K562 (cell line): ENCODE measurements around the gene ALDOB. TPM values are rescaled to one million over a fixed set of nuclear protein-coding genes. Genes with fewer than 3 reads are reported as not detected.

Experiments used
- ATAC-seq: fragments of 200-7000 bp; cut with Tn5 transposase; 3 replicates; pipeline ENCODE4 v1.9.1; 2020; ENCODE audit warnings: moderate library complexity
- BruUV-seq: library from RNA; stranded (reverse); fragments of 400-500 nt; replicated peaks from 2 replicates; lab custom pipeline; 2021; lab: Mats Ljungman, UMichigan
- CTCF ChIA-PET: fragments of 300-600 bp; formaldehyde crosslinking; extraction: SDS; loops from one replicate; lab custom pipeline; 2021; ENCODE audit warnings: low intra/inter-chr PET ratio; lab: Yijun Ruan, JAX
- POLR2A ChIA-PET: fragments of 300-600, 350-650 bp; sonication (Branson Sonifier 250); formaldehyde crosslinking; extraction: SDS; loops from one replicate; lab custom pipeline; 2021; ENCODE audit warnings: antibody characterized with exemption, inconsistent platforms; lab: Yijun Ruan, JAX
- DNase-seq, 4 experiments: peaks; one replicate each; pipeline versions ENCODE4 v3.0.0 to v3.0.0-alpha.2; 2011 to 2018; ENCODE audit warnings: low spot score in 3 of 4, mixed read lengths in 3 of 4; ENCODE audit errors: extremely low read depth in 1 of 4
- FAIRE-seq: peaks from 2 replicates; lab custom pipeline; 2011; peaks lifted over from hg19 to GRCh38; lab: Jason Lieb, UNC
- H2AFZ ChIP-seq: 2 replicates; pipeline ENCODE4 v1.6.0; 2011; ENCODE audit warnings: low read depth, low read length, control low read depth, inconsistent platforms
- H3K27ac ChIP-seq: fragments of 200-600 bp; 3 replicates; pipeline ENCODE4 v1.8.0; 2011; ENCODE audit warnings: low read depth, mild to moderate bottlenecking, control low read depth, inconsistent platforms, low read length, moderate library complexity, mixed read lengths; ENCODE audit errors: extremely low read depth
- H3K27me3 ChIP-seq, 2 experiments: fragments of 300-600 bp in 1 of 2; 2 replicates in 1 of 2; 3 replicates in 1 of 2; pipeline versions ENCODE4 v1.6.0 to v1.8.0; 2011; ENCODE audit warnings: inconsistent platforms in 2 of 2, low read length in 2 of 2, mild to moderate bottlenecking in 1 of 2, mixed read lengths in 1 of 2, moderate library complexity in 1 of 2; ENCODE audit not compliant: control insufficient read depth in 2 of 2, insufficient read depth in 2 of 2
- H3K36me3 ChIP-seq: fragments of 300-600 bp; 3 replicates; pipeline ENCODE4 v1.8.0; 2011; ENCODE audit warnings: mild to moderate bottlenecking, low read length, inconsistent platforms; ENCODE audit not compliant: control insufficient read depth, insufficient read depth
- H3K4me1 ChIP-seq, 2 experiments: fragments of 200-600 bp in 1 of 2; replicated peaks in 1 of 2; 2 replicates in 1 of 2; 3 replicates in 1 of 2; pipeline versions ENCODE4 v1.5.1 to v1.8.0; 2011; ENCODE audit warnings: inconsistent platforms in 2 of 2, low read length in 2 of 2, mild to moderate bottlenecking in 1 of 2, mixed read lengths in 1 of 2, moderate library complexity in 1 of 2; ENCODE audit not compliant: control insufficient read depth in 2 of 2, insufficient read depth in 2 of 2
- H3K4me2 ChIP-seq: 2 replicates; pipeline ENCODE4 v1.6.1; 2011; ENCODE audit warnings: low read length, control low read depth, inconsistent platforms, mixed read lengths; ENCODE audit not compliant: insufficient read depth
- H3K4me3 ChIP-seq: fragments of 200-600 bp; sonication (generic), shearing (Covaris generic); 2 replicates; pipeline ENCODE4 v1.5.1; 2016; ENCODE audit warnings: control low read depth, inconsistent platforms
- H3K79me2 ChIP-seq: fragments of 200-600 bp; 3 replicates; pipeline ENCODE4 v1.8.0; 2011; ENCODE audit warnings: low read length, inconsistent platforms; ENCODE audit not compliant: control insufficient read depth, insufficient read depth
- H3K9ac ChIP-seq, 2 experiments: 2 replicates each; pipeline versions ENCODE4 v1.6.0 to v1.6.1; 2011; ENCODE audit warnings: low read depth in 2 of 2, low read length in 2 of 2, control low read depth in 1 of 2, inconsistent platforms in 1 of 2, mild to moderate bottlenecking in 1 of 2, mixed read lengths in 1 of 2; ENCODE audit not compliant: insufficient read depth in 1 of 2
- H3K9me1 ChIP-seq: one replicate; pipeline ENCODE4 v1.6.0; 2011; ENCODE audit warnings: inconsistent platforms, mild to moderate bottlenecking, low read length, moderate library complexity; ENCODE audit not compliant: control insufficient read depth, insufficient read depth
- H3K9me3 ChIP-seq: replicated peaks from 2 replicates; pipeline ENCODE4 v1.5.1; 2011; ENCODE audit warnings: low read depth, low read length, inconsistent platforms; ENCODE audit not compliant: control insufficient read depth, insufficient read depth
- H4K20me1 ChIP-seq: replicated peaks from 2 replicates; pipeline ENCODE4 v1.6.1; 2011; ENCODE audit warnings: low read length, inconsistent platforms, mixed read lengths; ENCODE audit not compliant: control insufficient read depth, insufficient read depth
- CBX2 ChIP-seq: fragments of 200-600 bp; sonication (generic); IDR thresholded peaks from one replicate; pipeline ENCODE4 v1.6.1; 2012; ENCODE audit warnings: mild to moderate bottlenecking, low read length, inconsistent platforms; ENCODE audit not compliant: insufficient read depth, poor library complexity, severe bottlenecking
- CBX3 ChIP-seq, 2 experiments: IDR thresholded peaks; 1 replicate in 1 of 2; 2 replicates in 1 of 2; pipeline ENCODE4 v1.6.1; 2012; ENCODE audit warnings: inconsistent platforms in 2 of 2, low read length in 2 of 2, borderline replicate concordance in 1 of 2, control low read depth in 1 of 2
- CREM ChIP-seq: IDR thresholded peaks from 2 replicates; pipeline ENCODE4 v1.6.1; 2014; ENCODE audit warnings: antibody characterized with exemption, low read depth
- IRF2 ChIP-seq: sonication (generic); formaldehyde crosslinking; IDR thresholded peaks from 2 replicates; pipeline ENCODE4 v1.8.1; 2022; ENCODE audit warnings: mild to moderate bottlenecking, missing genetic modification reagents
- KLF10 ChIP-seq: fragments of 250-450 bp; sonication (Bioruptor Pico); IDR thresholded peaks from 2 replicates; pipeline ENCODE4 v1.6.1; 2021; ENCODE audit warnings: matching md5 sums
- MECOM ChIP-seq: fragments of 250-450 bp; sonication (Bioruptor Pico); IDR thresholded peaks from 2 replicates; pipeline ENCODE4 v1.8.0; 2022; ENCODE audit warnings: inconsistent platforms
- NUFIP1 ChIP-seq: fragments of 450-650 bp; IDR thresholded peaks from 2 replicates; pipeline ENCODE4 v1.6.1; 2018; ENCODE audit not compliant: partially characterized antibody
- PCBP1 ChIP-seq: fragments of 200-400 bp; formaldehyde crosslinking; IDR thresholded peaks from 2 replicates; pipeline ENCODE4 v1.6.1; 2018; ENCODE audit warnings: mild to moderate bottlenecking, low read depth, low read length; ENCODE audit not compliant: poor library complexity, severe bottlenecking
- RBM25 ChIP-seq: fragments of 200-400 bp; formaldehyde crosslinking; IDR thresholded peaks from 2 replicates; pipeline ENCODE4 v1.6.1; 2018; ENCODE audit warnings: low read length, low read depth, moderate library complexity; ENCODE audit not compliant: severe bottlenecking
- TRIM24 ChIP-seq, 2 experiments: fragments of 450-650 bp; IDR thresholded peaks; 2 replicates each; pipeline ENCODE4 v1.6.1; 2016
- WGBS: fragments of 100-300 bp; shearing (Covaris generic); methylation state at CpG from one replicate; pipeline ENCODE4 v1.1.6; 2016; ENCODE audit warnings: low coverage, mixed read lengths; ENCODE audit not compliant: insufficient coverage; ENCODE audit errors: missing lambda C conversion rate; 5-methylcytosine and 5-hydroxymethylcytosine counted together
- in situ Hi-C: fragments of 300-500 bp; cut with MboI; formaldehyde crosslinking; loops from 4 replicates; pipeline ENCODE4 v1.15.0; 2018; ENCODE audit warnings: inconsistent platforms, mixed read lengths
- intact Hi-C: fragments of 100-400 bp; cut with micrococcal nuclease; formaldehyde crosslinking; loops from 2 replicates; pipeline ENCODE4 v1.14.2; 2022
- polyA plus RNA-seq, 8 experiments: library from polyadenylated mRNA; depleted of rRNA in 4 of 8; stranded (reverse) in 5 of 8; unstranded in 3 of 8; fragments of >200 nt; fragmentation: Nextera tagmentation in 2 of 8; fragmentation: Illumina TruSeq in 1 of 8; extraction: Ambion mirVana in 2 of 8; extraction: Trizol in 1 of 8; gene quantifications; 2 replicates each; pipeline versions ENCODE4 v1.2.1 to v1.2.3, GENCODE V29; 2011 to 2014; ENCODE audit warnings: inconsistent platforms in 1 of 8, missing spikeins in 1 of 8
- total RNA-seq, 7 experiments: library from RNA; depleted of rRNA in 6 of 7; stranded (reverse); fragments of >200 nt in 6 of 7; fragmentation: Illumina TruSeq in 2 of 7; extraction: Trizol in 2 of 7; gene quantifications; 2 replicates each; pipeline versions ENCODE4 v1.2.1 to v1.2.3, GENCODE V29; 2011 to 2021; ENCODE audit warnings: low replicate concordance in 1 of 7

Gene ALDOB
- total and polyA plus RNA-seq, 9 of the 15 experiments (the other 6 are each of a cell fraction or from before 2014, with no cell fraction given): 0.80 TPM; not detected in 8

DNA sequence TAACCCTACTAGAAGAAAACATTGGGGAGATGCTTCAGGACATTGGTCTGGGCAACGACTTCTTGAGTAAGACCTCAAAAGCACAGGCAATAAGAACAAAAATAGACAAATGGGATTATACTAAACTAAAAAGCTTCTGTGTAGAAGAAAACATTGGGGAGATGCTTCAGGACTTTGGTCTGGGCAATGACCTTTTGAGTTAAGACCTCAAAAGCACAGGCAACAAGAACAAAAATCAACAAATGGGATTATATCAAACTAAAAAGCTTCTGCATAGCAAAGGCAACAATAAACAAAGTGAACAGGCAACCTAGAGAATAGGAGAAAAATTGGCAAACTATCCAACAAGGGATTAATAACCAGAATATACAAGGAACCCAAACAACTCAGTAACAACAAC, 40.9 kb downstream of the ALDOB start:
- H4K20me1 ChIP-seq: no peaks in the 10 kb centered on the region
- 100% methylated on average over 1 of the region's 1 CpG for WGBS
- no peak for TF ChIP-seq CBX2
- TF ChIP-seq NUFIP1: no peak
- no peak for TF ChIP-seq CREM
- no peak for TF ChIP-seq IRF2
- no peak for TF ChIP-seq MECOM (CRISPR knock-in tag)
- no peak for TF ChIP-seq KLF10
- H3K9me1 ChIP-seq: no peaks in the 10 kb centered on the region
- ChIA-PET POLR2A (no interaction called here), CTCF (no interaction called here)
- no peak overlapping the region for H3K4me2 ChIP-seq
- DNase-seq (no peak), FAIRE-seq (no peak), ATAC-seq (no peak)
- no TSS peak for BruUV-seq
- intact Hi-C loops: loop anchor here (5.0 to 10.0 kb wide), 2 partner anchors 53 to 680 kb away; no protein-coding TSS in a partner anchor
- no peak overlapping the region for H2AFZ ChIP-seq
- no peaks in the 10 kb centered on the region for H3K27me3 ChIP-seq
- H3K79me2 ChIP-seq: peaks cover 90% of the 10 kb centered on the region
- in situ Hi-C loops: no loop called here
- H3K9ac ChIP-seq: no peak overlapping the region
- H3K36me3 ChIP-seq: peaks cover 68% of the 10 kb centered on the region
- no peak overlapping the region for H3K27ac ChIP-seq
- peaks cover 0 to 4% of the 10 kb centered on the region in 2 experiments; a peak in 1 of 5 replicates for H3K4me1 ChIP-seq
- peaks cover 19% of the 10 kb centered on the region for H3K9me3 ChIP-seq
- H3K4me3 ChIP-seq: no peak overlapping the region

- POLR2A ChIA-PET: no interaction called here
- in situ Hi-C loops: no loop called here
- intact Hi-C loops: loop anchor here (10.0 kb wide), 1 partner anchor 678 kb away; no protein-coding TSS in a partner anchor
These were observed 42.4 kb downstream of the ALDOB start for GRCh38 chr9:101393135-101393534.

More at GRCh38 chr9:101393135-101393534, 42.4 kb downstream of the ALDOB start:
- TF ChIP-seq CBX3 (IDR thresholded peaks at IDR 0.05; ENCODE audit: borderline replicate concordance in 1 of 2, low read length in 2 of 2) (peak in 1 of 2 experiments; percentile 83; a peak in 1 of 3 replicates), TRIM24 (IDR thresholded peaks at IDR 0.05) (peak in 1 of 2 experiments; percentile 32; a peak in 1 of 4 replicates), RBM25 (peak; percentile 29), PCBP1 (no peak)
- no peaks in the 10 kb centered on the region for H3K9me1 ChIP-seq
- FAIRE-seq (no peak), DNase-seq (no peak), ATAC-seq (no peak)
- no peak overlapping the region for H3K4me3 ChIP-seq
- H3K4me1 ChIP-seq: no peaks in the 10 kb centered on the region
- H4K20me1 ChIP-seq: no peaks in the 10 kb centered on the region
- no peak overlapping the region for H3K27ac ChIP-seq
- peaks cover 80% of the 10 kb centered on the region for H3K79me2 ChIP-seq
- peaks cover 82% of the 10 kb centered on the region for H3K36me3 ChIP-seq
- H3K9me3 ChIP-seq: peaks cover 19% of the 10 kb centered on the region
- no peak overlapping the region for H2AFZ ChIP-seq
- H3K9ac ChIP-seq: no peak overlapping the region
- WGBS: 100% methylated on average over 3 of the region's 3 CpGs
- no peaks in the 10 kb centered on the region for H3K27me3 ChIP-seq
- no TSS peak for BruUV-seq
- no peak overlapping the region for H3K4me2 ChIP-seq
- CTCF ChIA-PET: no interaction called here
